Caki2 (cell line): Measurements from ENCODE around the gene VWA5B1. TPM values are rescaled to one million over a fixed set of nuclear protein-coding genes. Genes with fewer than 3 reads are reported as not detected.

Source experiments
- DNase-seq: peaks from one replicate; pipeline ENCODE4 v3.0.0-alpha.2; 2015; ENCODE audit warnings: low read depth
- in situ Hi-C: cut with HindIII; loops from 2 replicates; pipeline ENCODE4 v1.10.0; 2016; ENCODE audit warnings: low sequenced_read_pairs, low pct_unique_long_range_greater_than_20kb, mixed read lengths
- total RNA-seq: library from RNA; depleted of rRNA; stranded (reverse); fragments of >200 nt; shearing (Covaris generic); gene quantifications from 2 replicates; pipeline ENCODE4 v1.2.3, GENCODE V29; 2014; ENCODE audit warnings: low replicate concordance

The VWA5B1 gene
- total RNA-seq, 1 experiment from 2014 or later, result not detected

DNA sequence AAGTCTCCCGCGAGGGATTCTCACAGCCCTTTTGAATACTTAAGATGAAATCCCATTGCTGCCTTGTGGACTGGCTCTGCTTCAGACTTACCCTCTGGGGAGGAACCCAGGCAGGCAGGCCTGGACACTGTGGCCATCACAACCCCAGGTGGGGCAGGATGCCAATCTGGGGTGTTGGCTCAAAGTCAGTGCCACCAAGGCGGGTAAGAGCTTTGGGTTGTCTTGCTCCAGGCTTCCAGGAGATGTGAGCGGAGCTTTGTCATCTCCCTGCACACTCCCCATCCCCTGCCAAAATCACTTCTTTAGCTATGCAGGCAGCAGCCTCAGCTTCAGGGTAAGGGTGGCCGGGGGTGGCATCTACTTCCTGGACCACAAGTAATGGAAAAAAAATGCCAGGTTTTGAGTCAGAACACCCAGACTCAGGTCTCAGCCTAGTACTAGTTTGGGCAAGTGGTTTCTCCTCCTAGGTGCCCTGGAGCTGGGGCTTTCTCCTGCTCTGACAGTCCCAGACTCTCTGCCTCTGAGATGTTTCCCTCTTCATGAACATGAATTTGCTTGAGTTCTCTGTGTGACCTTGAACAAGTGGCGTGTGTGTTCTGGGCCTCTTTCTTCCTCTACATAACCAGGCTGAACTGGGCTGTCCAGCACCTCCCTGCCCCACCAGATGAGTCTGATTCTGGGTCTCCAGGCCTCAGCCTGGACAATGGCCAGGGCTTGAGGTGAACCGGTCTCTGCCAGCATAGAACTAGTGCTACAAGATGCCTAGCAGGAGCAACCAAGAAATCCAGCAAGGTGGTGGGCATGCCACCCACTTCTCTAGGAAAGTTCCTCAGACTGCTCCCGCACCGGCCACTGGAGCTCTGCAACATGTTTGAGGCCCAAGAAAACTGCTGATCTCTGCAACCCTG, 65.4 kb downstream of the VWA5B1 start:
- DNase-seq, result no peak
- in situ Hi-C loops, result no loop called here

DNA sequence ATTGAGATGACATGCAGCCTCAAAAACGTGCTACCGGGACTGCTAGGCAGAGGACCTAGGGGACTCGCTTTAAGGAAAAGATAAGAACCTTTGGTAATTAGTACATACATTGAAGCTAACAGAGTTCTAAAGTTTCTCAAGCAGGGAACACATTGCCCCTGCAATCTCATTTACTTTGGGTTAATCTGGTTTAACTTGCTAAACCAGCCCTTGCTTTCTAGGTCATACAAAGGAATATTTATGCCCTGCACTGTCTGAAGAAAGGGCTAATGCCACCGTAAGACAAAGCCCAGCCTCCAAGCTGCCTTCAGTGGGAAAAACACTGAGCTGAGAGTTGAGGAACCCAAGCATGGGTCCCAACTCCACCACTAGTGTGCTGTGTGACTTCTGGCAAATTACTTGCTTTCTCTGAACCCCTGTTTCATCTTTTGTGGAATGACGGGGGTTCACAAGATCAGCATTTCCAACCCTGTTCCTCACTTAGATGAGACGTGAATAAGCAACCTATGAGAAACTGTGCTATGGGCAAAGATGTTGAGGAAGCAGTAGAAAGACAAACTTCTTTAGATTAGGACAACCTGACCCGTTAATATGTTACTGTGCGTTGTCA, 66.3 kb downstream of the VWA5B1 start:
- in situ Hi-C loops, result no loop called here
- no peak for DNase-seq

DNA sequence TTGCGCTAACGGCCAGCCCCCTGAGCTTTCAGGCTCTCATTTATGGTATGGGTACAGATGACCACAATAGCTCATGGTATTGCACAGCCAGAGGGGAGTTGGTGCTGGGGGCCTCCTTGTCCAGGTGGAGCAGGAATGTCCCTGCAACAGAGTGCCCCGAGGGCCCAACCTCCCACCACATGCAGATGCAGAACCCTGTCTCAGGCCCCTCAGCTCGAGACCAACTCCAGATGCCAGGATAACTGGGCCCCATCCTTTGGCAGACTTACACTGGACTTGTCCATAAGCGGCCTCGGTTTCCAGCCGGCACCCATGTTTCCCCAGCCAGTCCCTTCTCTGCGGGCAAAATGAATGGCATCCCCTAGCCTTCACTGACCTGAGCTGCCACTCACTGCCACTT, 67.1 kb downstream of the VWA5B1 start:
- in situ Hi-C loops, result no loop called here
- no peak for DNase-seq

- in situ Hi-C loops, result no loop called here
- DNase-seq, result no peak
Measured at GRCh38 chr1:20358761-20359263, 68.1 kb downstream of the VWA5B1 start.

GRCh38 chr1:20359451-20360330, 69.0 kb downstream of the VWA5B1 start:
- in situ Hi-C loops, result no loop called here
- DNase-seq, result no peak

DNA sequence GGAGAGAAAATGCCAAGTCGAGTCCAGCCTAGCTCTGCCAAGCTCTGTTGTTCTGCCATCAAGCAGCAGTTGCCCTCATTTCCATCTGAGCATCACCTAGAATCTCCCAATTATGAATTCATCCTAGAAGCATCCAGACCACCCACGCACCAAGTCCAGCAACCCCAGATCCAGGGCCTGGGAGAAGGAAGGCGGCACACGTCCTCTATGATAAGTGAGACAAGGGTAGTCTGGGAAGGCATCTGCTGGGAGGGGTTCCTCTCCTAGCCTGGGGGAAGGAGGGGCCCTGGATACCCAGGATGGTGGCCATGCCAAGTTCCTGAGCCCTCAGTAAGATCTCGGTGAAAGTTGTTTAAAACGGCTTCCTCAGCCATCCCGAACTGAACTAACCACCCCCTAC, 70.7 kb downstream of the VWA5B1 start:
- DNase-seq, result no peak
- in situ Hi-C loops, result no loop called here

GRCh38 chr1:20361805-20362381, 71.2 kb downstream of the VWA5B1 start:
- peak; percentile 34 for DNase-seq
- in situ Hi-C loops, result no loop called here

DNA sequence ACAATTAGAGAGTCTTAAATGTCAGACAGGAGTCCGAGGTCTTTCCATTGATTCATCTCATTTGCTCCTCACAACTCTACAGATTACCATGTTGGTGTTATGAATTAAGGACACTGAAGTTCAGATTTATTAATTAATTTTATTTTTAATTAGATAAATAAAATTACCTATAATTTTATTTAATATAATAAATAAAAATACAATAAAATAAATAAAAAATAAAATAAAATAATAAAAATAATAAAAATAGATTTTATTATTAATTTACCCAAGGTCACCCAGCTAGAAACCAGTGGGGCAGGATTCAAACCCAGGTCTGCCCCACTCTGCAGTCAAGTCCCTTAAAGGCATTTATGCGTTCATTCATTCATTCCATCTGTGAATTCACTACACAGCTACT, 72.2 kb downstream of the VWA5B1 start:
- in situ Hi-C loops, result no loop called here

DNA sequence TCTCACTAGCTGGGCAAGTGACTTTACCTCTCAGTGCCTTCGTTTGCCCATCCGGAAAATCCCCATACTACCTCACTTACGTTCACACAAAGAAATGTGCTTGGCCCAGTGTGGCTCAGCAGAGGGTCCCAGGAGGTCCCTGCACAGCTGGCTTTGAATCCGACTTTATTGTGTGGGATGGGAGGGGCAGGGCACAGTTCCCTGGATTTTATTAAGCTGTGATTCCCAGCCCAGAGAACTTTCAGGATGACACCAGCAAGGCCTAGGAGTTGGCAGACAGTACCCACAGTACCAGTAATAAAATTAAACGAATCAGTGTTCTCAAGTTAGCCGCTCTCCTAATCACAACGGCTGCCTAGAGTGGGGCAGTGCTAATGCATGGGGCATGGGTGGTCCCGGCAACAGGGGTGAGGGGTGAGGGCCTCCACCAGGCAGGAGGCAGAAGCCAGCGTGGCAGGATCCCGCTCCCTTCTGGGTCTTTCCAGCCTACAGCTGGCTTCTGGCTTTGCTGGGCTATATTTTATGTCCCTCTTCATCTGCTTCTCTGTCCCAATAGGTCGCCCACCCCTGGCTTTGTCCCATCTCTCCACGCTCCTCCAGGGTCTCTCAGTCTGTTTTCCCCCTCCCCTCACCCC, 74.9 kb downstream of the VWA5B1 start:
- no peak for DNase-seq
- in situ Hi-C loops, result no loop called here

More for the DNA sequence above, 72.2 kb downstream of the VWA5B1 start:
- DNase-seq, result no peak

DNA sequence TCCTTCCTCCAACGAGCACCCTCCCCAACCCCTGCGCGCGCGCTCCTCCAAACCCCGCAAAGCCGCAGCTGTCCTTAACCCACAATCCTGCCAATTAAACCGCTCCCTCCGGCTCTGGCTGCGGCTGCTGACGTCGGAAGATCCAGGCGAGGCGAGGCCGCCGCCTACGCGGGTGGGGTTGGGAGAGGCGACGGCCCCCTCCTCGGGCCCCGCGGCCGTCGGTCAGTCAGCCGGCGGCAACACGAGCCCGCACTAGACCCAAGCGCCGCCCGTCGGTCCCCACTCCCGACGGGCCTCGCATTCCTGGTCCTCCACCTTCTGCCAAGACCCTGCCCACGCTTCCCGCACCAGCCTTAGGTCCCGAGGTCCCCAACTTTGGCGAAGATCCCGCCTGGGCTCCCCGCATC, 75.4 kb downstream of the VWA5B1 start:
- no peak for DNase-seq
- in situ Hi-C loops, result no loop called here

DNA sequence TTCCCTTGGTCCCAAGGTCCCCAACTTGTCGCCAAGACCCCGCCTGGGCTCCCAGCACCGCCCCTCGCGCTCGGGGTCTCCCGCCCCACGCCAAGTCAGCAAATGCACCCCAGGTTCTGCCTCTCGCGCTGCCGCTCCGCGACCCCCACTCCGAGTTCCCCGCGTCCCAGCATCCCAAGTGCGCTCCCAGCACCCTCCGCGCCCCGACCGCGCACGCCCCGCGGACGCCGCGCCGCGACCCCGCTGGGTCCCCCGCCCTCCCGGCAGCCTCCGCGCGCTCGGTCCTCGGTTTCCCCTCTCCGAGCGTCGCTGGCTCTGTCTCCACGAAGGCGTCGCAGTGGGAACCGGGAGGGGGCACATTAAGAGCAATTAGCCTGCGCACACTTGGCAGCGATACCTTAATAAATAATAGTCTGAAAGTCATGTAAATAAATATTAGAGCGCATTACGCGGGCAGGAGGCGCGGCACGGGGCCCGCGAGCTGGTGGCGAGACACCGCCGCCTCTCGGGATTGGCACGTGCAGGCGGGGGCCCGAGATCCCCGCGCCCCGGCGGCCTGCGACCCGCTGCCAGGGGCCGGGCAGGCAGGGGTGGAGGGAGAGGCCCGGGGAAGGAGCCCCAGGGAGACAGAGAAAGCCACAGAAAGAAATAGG, 75.9 kb downstream of the VWA5B1 start:
- in situ Hi-C loops, result no loop called here
- DNase-seq, result no peak

DNA sequence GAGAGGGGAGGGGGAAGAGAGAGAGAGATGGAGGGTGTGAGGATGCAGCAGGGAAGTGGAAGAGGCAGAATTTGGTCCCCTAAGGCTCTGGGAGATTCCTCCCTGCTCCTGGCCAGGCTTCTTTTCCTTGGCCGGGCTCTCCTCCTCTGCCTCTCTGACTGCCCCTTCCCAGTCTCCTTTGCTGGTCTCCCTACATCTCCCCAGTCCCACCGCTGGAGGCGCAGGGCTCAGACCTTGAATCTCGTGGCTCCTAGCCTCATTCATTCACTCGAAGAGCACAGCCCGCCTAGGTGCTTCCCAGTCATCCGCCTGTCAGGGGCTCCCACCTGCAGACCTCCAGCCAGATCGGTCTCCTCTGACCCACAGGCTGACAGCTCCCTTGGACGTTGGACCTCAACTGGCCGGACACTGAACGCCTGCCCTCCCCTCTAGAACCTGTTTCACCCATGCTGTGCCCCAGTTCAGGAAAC, 76.5 kb downstream of the VWA5B1 start:
- in situ Hi-C loops, result no loop called here

GRCh38 chr1:20367626-20368025, 77.0 kb downstream of the VWA5B1 start:
- peak; percentile 67 for DNase-seq
- in situ Hi-C loops, result no loop called here

More for the DNA sequence above, 76.5 kb downstream of the VWA5B1 start:
- DNase-seq, result peak; percentile 21

GRCh38 chr1:20368866-20369470, 78.3 kb downstream of the VWA5B1 start:
- no peak for DNase-seq
- in situ Hi-C loops, result no loop called here

GRCh38 chr1:20370698-20371097, 80.0 kb downstream of the VWA5B1 start:
- in situ Hi-C loops, result no loop called here
- DNase-seq, result no peak

GRCh38 chr1:20371411-20371810, 80.7 kb downstream of the VWA5B1 start:
- no peak for DNase-seq
- in situ Hi-C loops, result no loop called here

GRCh38 chr1:20371883-20372282, 81.2 kb downstream of the VWA5B1 start:
- in situ Hi-C loops, result no loop called here
- DNase-seq, result no peak
